Psoas muscle (tissue), 8 donors: Measurements from ENCODE around the gene ANO3. TPM values are rescaled to one million over a fixed set of nuclear protein-coding genes. Genes with fewer than 3 reads are reported as not detected.

Experiments used
- ATAC-seq, 4 donors: fragments of 200-7000 bp; cut with Tn5 transposase; one replicate each; pipeline ENCODE4 v1.9.1; 2020; ENCODE audit warnings: moderate library complexity in 3 of 4, mild to moderate bottlenecking in 2 of 4
- DNase-seq, 2 donors: peaks; one replicate each; pipeline ENCODE4 v3.0.0-alpha.2; 2020
- H3K27ac ChIP-seq: fragments of 200-600 bp; one replicate; pipeline ENCODE4 v1.8.0; 2022
- H3K27me3 ChIP-seq, 3 donors: fragments of 200-600 bp in 1 of 3; one replicate each; pipeline versions ENCODE4 v1.6.1 to v1.8.0; 2013 to 2022; ENCODE audit warnings: low read length in 2 of 3, mild to moderate bottlenecking in 2 of 3, moderate library complexity in 1 of 3; ENCODE audit not compliant: insufficient read depth in 3 of 3
- H3K36me3 ChIP-seq, 2 donors: fragments of 200-600 bp in 1 of 2; one replicate each; pipeline versions ENCODE4 v1.6.1 to v1.8.0; 2013 to 2022; ENCODE audit warnings: low read depth in 1 of 2, mild to moderate bottlenecking in 1 of 2, moderate library complexity in 1 of 2; ENCODE audit not compliant: insufficient read depth in 1 of 2
- H3K4me1 ChIP-seq: fragments of 200-600 bp; one replicate; pipeline ENCODE4 v1.8.0; 2022
- H3K4me3 ChIP-seq: fragments of 200-600 bp; one replicate; pipeline ENCODE4 v1.8.0; 2022; ENCODE audit warnings: mild to moderate bottlenecking
- H3K9me3 ChIP-seq: fragments of 200-600 bp; one replicate; pipeline ENCODE4 v1.8.0; 2022
- WGBS, 3 donors: extraction: QIAGEN DNeasy Blood & Tissue Kit; methylation state at CpG; one replicate each; pipeline versions ENCODE4 v1.1.6 to v1.1.7; 2013; 5-methylcytosine and 5-hydroxymethylcytosine counted together
- intact Hi-C, 2 donors: fragments of 100-400 bp; cut with DNase I; formaldehyde crosslinking; loops; one replicate each; pipeline versions ENCODE4 v1.11.0 to v1.14.2; 2022
- polyA plus RNA-seq, 3 donors: library from polyadenylated mRNA; stranded (reverse); fragments of 200-250 nt; gene quantifications; one replicate each; pipeline ENCODE4 v1.2.3, GENCODE V29; 2013
- total RNA-seq, 4 donors: library from RNA; stranded (reverse); fragmentation: NEBNext Ultra II Directional in 2 of 4; extraction: Animal tissue kit (Norgen Biotek cat#: 25700) in 2 of 4; gene quantifications; one replicate each; pipeline versions ENCODE4 v1.2.1 to v1.2.4, GENCODE V29; 2021 to 2023
- TF ChIP-seq, protein P1 (sequence below): fragments of 200-600 bp; IDR thresholded peaks from one replicate; pipeline ENCODE4 v1.8.0; 2022; ENCODE audit warnings: antibody characterized with exemption
- donor health status: healthy with polysubstance abuse.
- donor health status: DM: no; HTN: no; CAD: no; lungs with moderate emphysema.
- donor health status: Bipolar disorder and iron deficiency.
- donor health status: healthy.
- donor health status: DM: yes; HTN: yes; CAD: no.
- donor health status: DM: no; HTN: no; CAD: no.
- donor health status: DM: no; HTN: no; CAD: no.
- donor health status: DM: yes; HTN: yes; CAD: no.

The ANO3 gene
- total and polyA plus RNA-seq, 7 donors, result 0.01 TPM; not detected in 6

DNA sequence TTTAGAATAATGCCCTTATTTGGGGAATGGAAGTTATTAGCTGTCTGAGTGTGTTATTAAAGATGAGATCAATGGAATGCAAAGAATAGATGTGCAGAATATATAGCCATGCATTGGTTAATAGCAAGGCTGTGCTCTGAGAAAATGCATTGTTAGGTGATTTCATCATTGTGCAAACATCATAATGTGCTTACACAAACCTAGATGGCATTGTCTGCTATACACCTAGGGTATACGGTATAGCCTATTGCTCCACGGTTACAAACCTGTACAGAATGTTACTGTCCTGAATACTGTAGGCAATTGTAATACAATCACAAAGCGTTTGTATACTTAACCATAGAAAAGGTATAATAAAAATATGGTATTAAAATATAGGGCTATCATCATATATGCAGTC, 364.4 kb downstream of the ANO3 start:
- Histone ChIP-seq H3K9me3 (no peaks in the 10 kb centered on the region), H3K4me3 (no peak overlapping the region), H3K27me3 (no peaks in the 10 kb centered on the region), H3K36me3 (no peaks in the 10 kb centered on the region), H3K4me1 (no peaks in the 10 kb centered on the region), H3K27ac (no peak overlapping the region)
- no peak for DNase-seq
- TF ChIP-seq, protein P1, sequence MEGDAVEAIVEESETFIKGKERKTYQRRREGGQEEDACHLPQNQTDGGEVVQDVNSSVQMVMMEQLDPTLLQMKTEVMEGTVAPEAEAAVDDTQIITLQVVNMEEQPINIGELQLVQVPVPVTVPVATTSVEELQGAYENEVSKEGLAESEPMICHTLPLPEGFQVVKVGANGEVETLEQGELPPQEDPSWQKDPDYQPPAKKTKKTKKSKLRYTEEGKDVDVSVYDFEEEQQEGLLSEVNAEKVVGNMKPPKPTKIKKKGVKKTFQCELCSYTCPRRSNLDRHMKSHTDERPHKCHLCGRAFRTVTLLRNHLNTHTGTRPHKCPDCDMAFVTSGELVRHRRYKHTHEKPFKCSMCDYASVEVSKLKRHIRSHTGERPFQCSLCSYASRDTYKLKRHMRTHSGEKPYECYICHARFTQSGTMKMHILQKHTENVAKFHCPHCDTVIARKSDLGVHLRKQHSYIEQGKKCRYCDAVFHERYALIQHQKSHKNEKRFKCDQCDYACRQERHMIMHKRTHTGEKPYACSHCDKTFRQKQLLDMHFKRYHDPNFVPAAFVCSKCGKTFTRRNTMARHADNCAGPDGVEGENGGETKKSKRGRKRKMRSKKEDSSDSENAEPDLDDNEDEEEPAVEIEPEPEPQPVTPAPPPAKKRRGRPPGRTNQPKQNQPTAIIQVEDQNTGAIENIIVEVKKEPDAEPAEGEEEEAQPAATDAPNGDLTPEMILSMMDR, result no peak
- ATAC-seq, result no peak
- intact Hi-C loops, result no loop called here
- WGBS, 3 donors, result 86 to 91% (median 89%) methylated on average over 3 of the region's 3 CpGs

DNA sequence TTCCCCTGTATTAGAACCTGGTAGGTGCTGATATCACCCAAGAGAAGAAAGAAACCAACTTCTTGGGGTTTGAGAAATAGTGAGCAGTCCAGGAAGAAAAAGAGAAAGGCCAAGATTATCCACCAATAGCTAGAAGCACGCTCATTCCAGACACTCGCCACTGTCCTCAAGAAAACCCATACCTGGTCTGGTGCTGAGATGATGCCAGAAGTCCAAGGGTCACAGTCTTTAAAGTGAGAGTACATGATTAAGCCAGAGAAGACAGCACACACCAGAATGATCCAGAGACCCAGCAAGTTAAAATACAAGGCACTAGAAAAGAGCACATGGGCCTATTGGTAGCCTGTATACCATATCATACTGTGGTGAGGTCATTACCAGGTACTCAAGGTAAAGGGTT, 366.3 kb downstream of the ANO3 start:
- no peaks in the 10 kb centered on the region for H3K36me3 ChIP-seq
- H3K27ac ChIP-seq, result no peak overlapping the region
- DNase-seq, result no peak
- TF ChIP-seq, protein P1, result no peak
- no peaks in the 10 kb centered on the region for H3K27me3 ChIP-seq
- H3K4me3 ChIP-seq, result no peak overlapping the region
- ATAC-seq, result no peak
- H3K4me1 ChIP-seq, result no peaks in the 10 kb centered on the region
- intact Hi-C loops, result no loop called here
- WGBS, 3 donors, result 86 to 98% (median 91%) methylated on average over 2 of the region's 2 CpGs
- no peaks in the 10 kb centered on the region for H3K9me3 ChIP-seq

DNA sequence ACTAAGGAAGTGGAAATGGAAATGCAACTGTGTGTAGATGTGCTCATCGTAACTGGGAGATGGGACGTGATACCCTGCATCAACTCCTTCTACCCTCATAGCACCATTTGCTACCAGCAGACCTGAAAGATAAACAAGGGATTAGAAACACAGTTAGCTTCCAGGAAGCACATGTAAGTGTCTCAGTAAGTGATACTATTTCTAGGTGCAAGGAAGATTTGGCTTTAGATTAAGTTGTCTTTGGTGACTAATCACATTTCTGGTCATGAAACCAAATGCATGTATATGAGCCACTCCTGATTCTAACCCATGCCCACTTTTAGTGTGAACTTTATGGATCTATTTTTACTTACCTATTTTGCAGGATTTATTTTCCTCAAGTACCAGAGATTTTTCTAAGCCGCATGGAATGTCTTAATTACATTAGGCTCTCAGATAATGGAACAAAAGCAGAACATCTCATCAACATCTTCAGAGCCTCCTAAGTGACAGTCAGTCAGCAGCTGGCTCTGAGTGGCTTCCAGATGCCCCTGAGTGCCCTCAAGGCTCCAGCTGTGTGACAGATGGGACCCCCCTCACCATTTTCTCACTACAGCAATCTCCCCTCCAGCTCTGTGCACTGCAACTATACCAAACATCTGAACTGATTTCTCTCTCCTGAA, 368.8 kb downstream of the ANO3 start:
- H3K4me3 ChIP-seq, result no peak overlapping the region
- no peaks in the 10 kb centered on the region for H3K27me3 ChIP-seq
- H3K36me3 ChIP-seq, result no peaks in the 10 kb centered on the region
- no peaks in the 10 kb centered on the region for H3K9me3 ChIP-seq
- ATAC-seq (no peak), DNase-seq (no peak)
- no peak overlapping the region for H3K27ac ChIP-seq
- TF ChIP-seq, protein P1, result no peak
- WGBS, 3 donors, result 64 to 69% (median 68%) methylated on average over 3 of the region's 3 CpGs
- intact Hi-C loops, result no loop called here
- H3K4me1 ChIP-seq, result no peaks in the 10 kb centered on the region

DNA sequence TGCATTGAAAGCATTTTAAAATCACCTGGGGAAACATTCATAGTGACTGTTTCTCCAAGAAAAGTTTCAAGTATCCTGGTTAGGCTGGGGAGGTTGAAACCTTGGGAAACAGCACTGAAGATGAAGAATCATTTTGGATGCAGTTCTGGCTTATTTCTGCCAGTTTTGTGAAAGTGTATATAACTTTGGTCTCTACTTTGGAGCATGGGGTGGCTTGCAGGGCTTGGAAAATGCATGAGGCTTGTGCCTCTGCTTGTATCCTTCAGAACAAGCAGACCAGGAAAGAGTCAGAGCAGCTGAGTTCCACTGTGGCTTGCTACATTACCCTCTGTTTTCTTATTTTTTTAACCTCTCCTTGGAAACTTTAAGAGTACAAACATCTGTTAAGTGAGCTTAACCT, 370.5 kb downstream of the ANO3 start:
- TF ChIP-seq, protein P1, result no peak

More for the DNA sequence above, 370.5 kb downstream of the ANO3 start:
- H3K27me3 ChIP-seq, result no peaks in the 10 kb centered on the region
- H3K4me1 ChIP-seq, result no peaks in the 10 kb centered on the region
- no peaks in the 10 kb centered on the region for H3K36me3 ChIP-seq
- ATAC-seq (no peak), DNase-seq (no peak)
- H3K27ac ChIP-seq, result no peak overlapping the region
- no peaks in the 10 kb centered on the region for H3K9me3 ChIP-seq
- no peak overlapping the region for H3K4me3 ChIP-seq
- intact Hi-C loops, result no loop called here
